Measurements from ENCODE around the gene ORC2.
"Not testable (repeated sequence)": the region's sequence is repeated elsewhere in the genome, so short reads cannot be mapped to it uniquely, and the experiment has no call there.

The ORC2 gene

GRCh38 chr2:200930947-200931626, 32.4 kb downstream of the ORC2 start:
- DNase-seq = no peak

- no peak for DNase-seq
Measured at GRCh38 chr2:200929334-200930249, 33.9 kb downstream of the ORC2 start.

GRCh38 chr2:200922439-200922838, 41.0 kb downstream of the ORC2 start:
- no peak for DNase-seq

- DNase-seq = no peak
Measured at GRCh38 chr2:200913654-200914053, 49.8 kb downstream of the ORC2 start.

GRCh38 chr2:200909958-200910357, 53.5 kb downstream of the ORC2 start:
- no peak for DNase-seq

GRCh38 chr2:200905618-200906296, 57.7 kb downstream of the ORC2 start:
- DNase-seq = no peak

GRCh38 chr2:200901459-200902072, 61.9 kb downstream of the ORC2 start:
- DNase-seq = peak; percentile 78

GRCh38 chr2:200899482-200899881, 64.0 kb downstream of the ORC2 start:
- no peak for DNase-seq

GRCh38 chr2:200888704-200889625, 74.5 kb downstream of the ORC2 start, which contains the start of the genes NIF3L1 and PPIL3:
TSS of gene NIF3L1 (plus strand) at chr2:200889371. CDS start at chr2:200891944, 2,573 bp downstream.
TSS of gene PPIL3 (minus strand) at chr2:200889077. CDS start at chr2:200887615, 1,462 bp downstream.
- peak; percentile 95 for DNase-seq

GRCh38 chr2:200881715-200882249, 81.7 kb downstream of the ORC2 start:
- DNase-seq = not testable (repeated sequence)

GRCh38 chr2:200878289-200878880, 85.1 kb downstream of the ORC2 start:
- no peak for DNase-seq

- DNase-seq = no peak
Measured at GRCh38 chr2:200877443-200877842, 86.0 kb downstream of the ORC2 start.

- no peak for DNase-seq
Measured at GRCh38 chr2:200873560-200873959, 89.9 kb downstream of the ORC2 start.

- no peak for DNase-seq
Measured at GRCh38 chr2:200871151-200871550, 92.3 kb downstream of the ORC2 start.

GRCh38 chr2:200869014-200869413, 94.4 kb downstream of the ORC2 start:
- no peak for DNase-seq

GRCh38 chr2:200864176-200865034, 99.1 kb downstream of the ORC2 start, which contains the start of gene CLK1:
TSS of gene CLK1 (minus strand) at chr2:200864658. CDS start at chr2:200861862, 2,796 bp downstream.
- peak; percentile 93 for DNase-seq

GRCh38 chr2:200863782-200864175, 99.7 kb downstream of the ORC2 start:
- no peak for DNase-seq

GRCh38 chr2:200862532-200863000, 100.9 kb downstream of the ORC2 start:
- DNase-seq = peak; percentile 76

GRCh38 chr2:200861617-200862155, 101.8 kb downstream of the ORC2 start:
- DNase-seq = no peak
